Measurements from ENCODE around the gene TULP4.
"Not testable (repeated sequence)": the region's sequence is repeated elsewhere in the genome, so short reads cannot be mapped to it uniquely, and the experiment has no call there.

Gene TULP4

GRCh38 chr6:158457616-158458278 lies 145.5 kb downstream of the TULP4 start:
- no peak for DNase-seq (ENCODE audit: insufficient read length, low spot score)
- FAIRE-seq = no peak

GRCh38 chr6:158459726-158460125 lies 147.5 kb downstream of the TULP4 start:
- FAIRE-seq = no peak
- DNase-seq (ENCODE audit: insufficient read length, low spot score) = no peak

- no peak for FAIRE-seq
Observed at GRCh38 chr6:158460602-158461169, 148.4 kb downstream of the TULP4 start.

GRCh38 chr6:158461954-158462353 lies 149.7 kb downstream of the TULP4 start:
- DNase-seq (ENCODE audit: insufficient read length, low spot score) (no peak), FAIRE-seq (no peak)

More at GRCh38 chr6:158460602-158461169, 148.4 kb downstream of the TULP4 start:
- DNase-seq (ENCODE audit: insufficient read length, low spot score) = no peak

- DNase-seq (ENCODE audit: insufficient read length, low spot score) (no peak), FAIRE-seq (no peak)
Observed at GRCh38 chr6:158464483-158464882, 152.2 kb downstream of the TULP4 start.

- no peak for FAIRE-seq
- no peak for DNase-seq (ENCODE audit: insufficient read length, low spot score)
Observed at GRCh38 chr6:158465257-158465656, 153.0 kb downstream of the TULP4 start.

- FAIRE-seq (no peak), DNase-seq (ENCODE audit: insufficient read length, low spot score) (no peak)
Observed at GRCh38 chr6:158465747-158466146, 153.5 kb downstream of the TULP4 start.

GRCh38 chr6:158467923-158468322 lies 155.7 kb downstream of the TULP4 start:
- DNase-seq (ENCODE audit: insufficient read length, low spot score) = no peak
- FAIRE-seq = no peak

- no peak for DNase-seq (ENCODE audit: insufficient read length, low spot score)
- no peak for FAIRE-seq
Observed at GRCh38 chr6:158468666-158469065, 156.4 kb downstream of the TULP4 start.

GRCh38 chr6:158470023-158470422 lies 157.8 kb downstream of the TULP4 start:
- DNase-seq (ENCODE audit: insufficient read length, low spot score); FAIRE-seq: not testable (repeated sequence)

GRCh38 chr6:158471339-158471738 lies 159.1 kb downstream of the TULP4 start:
- FAIRE-seq = no peak
- no peak for DNase-seq (ENCODE audit: insufficient read length, low spot score)

- DNase-seq (ENCODE audit: insufficient read length, low spot score) (no peak), FAIRE-seq (no peak)
Observed at GRCh38 chr6:158472447-158472846, 160.2 kb downstream of the TULP4 start.

- DNase-seq (ENCODE audit: insufficient read length, low spot score) = peak; percentile 51
- no peak for FAIRE-seq
Observed at GRCh38 chr6:158474961-158475343, 162.7 kb downstream of the TULP4 start.

- DNase-seq (ENCODE audit: insufficient read length, low spot score) (peak; percentile 41), FAIRE-seq (no peak)
Observed at GRCh38 chr6:158475344-158476302, 163.4 kb downstream of the TULP4 start.

- DNase-seq (ENCODE audit: insufficient read length, low spot score) (no peak), FAIRE-seq (no peak)
Observed at GRCh38 chr6:158476389-158476788, 164.1 kb downstream of the TULP4 start.

GRCh38 chr6:158477722-158478121 lies 165.5 kb downstream of the TULP4 start:
- not testable (repeated sequence) for DNase-seq (ENCODE audit: insufficient read length, low spot score); FAIRE-seq

GRCh38 chr6:158480989-158481388 lies 168.7 kb downstream of the TULP4 start:
- FAIRE-seq = no peak

GRCh38 chr6:158481690-158482473 lies 169.6 kb downstream of the TULP4 start:
- peak; percentile 67 for DNase-seq (ENCODE audit: insufficient read length, low spot score)
- no peak for FAIRE-seq

More at GRCh38 chr6:158480989-158481388, 168.7 kb downstream of the TULP4 start:
- DNase-seq (ENCODE audit: insufficient read length, low spot score) = no peak

- no peak for FAIRE-seq
- DNase-seq (ENCODE audit: insufficient read length, low spot score) = no peak
Observed at GRCh38 chr6:158485431-158485830, 173.2 kb downstream of the TULP4 start.

- DNase-seq (ENCODE audit: insufficient read length, low spot score) (no peak), FAIRE-seq (no peak)
Observed at GRCh38 chr6:158487495-158487894, 175.2 kb downstream of the TULP4 start.

- peak; percentile 86 for FAIRE-seq
- DNase-seq (ENCODE audit: insufficient read length, low spot score) = peak; percentile 81
Observed at GRCh38 chr6:158488065-158488464, 175.8 kb downstream of the TULP4 start.

Data from HTR-8/SVneo (cell line).